HG02571 (cell line): ENCODE measurements around the gene GRIA4.
"Not testable (repeated sequence)": the region's sequence is repeated elsewhere in the genome, so short reads cannot be mapped to it uniquely, and the experiment has no call there.

ENCODE experiments used
- ATAC-seq: cut with Tn5 transposase; IDR thresholded peaks from one replicate; pipeline ENCODE4 v1.9.1; 2021; ENCODE audit warnings: mild to moderate bottlenecking, moderate library complexity; ENCODE audit not compliant: unreplicated experiment

GRIA4 gene

DNA sequence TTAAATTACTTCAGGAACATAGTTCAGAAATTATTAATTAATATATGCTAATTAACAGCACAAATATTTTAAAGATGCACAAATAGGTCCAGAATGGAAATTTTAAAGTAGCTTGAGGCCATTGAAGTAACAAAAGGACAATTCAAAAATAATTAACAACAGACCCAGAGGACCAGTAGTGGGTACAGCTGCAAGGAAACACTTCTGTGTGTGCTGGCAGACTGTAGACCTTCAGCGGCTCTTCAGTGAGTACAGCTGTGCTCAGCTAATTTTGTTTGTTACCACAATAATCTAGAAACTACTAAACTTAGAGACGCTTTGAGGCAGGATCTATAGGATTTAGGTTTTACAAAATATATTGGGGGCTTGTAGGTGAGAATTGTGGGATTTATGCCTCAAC lies 103.8 kb downstream of the GRIA4 start:
- no peak for ATAC-seq

DNA sequence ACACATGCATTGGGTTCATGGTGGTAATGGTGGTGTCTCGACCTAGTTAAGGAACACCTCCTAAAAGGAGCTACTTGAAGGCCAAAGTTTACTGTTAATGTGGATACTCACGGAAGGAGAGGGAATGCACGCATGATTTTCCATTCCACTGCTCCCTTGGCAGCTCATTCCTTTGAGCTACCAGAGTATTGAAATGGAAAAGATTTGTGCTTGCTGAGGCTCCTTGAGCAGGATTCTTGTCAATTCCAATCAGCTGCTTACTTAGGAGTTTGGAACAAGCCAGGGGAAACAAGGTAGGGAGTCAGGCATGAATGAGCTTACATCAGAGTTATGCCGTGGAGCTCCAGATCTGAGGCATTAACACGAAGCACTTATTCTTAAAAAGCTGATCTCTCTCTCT lies 108.8 kb downstream of the GRIA4 start:
- no peak for ATAC-seq

DNA sequence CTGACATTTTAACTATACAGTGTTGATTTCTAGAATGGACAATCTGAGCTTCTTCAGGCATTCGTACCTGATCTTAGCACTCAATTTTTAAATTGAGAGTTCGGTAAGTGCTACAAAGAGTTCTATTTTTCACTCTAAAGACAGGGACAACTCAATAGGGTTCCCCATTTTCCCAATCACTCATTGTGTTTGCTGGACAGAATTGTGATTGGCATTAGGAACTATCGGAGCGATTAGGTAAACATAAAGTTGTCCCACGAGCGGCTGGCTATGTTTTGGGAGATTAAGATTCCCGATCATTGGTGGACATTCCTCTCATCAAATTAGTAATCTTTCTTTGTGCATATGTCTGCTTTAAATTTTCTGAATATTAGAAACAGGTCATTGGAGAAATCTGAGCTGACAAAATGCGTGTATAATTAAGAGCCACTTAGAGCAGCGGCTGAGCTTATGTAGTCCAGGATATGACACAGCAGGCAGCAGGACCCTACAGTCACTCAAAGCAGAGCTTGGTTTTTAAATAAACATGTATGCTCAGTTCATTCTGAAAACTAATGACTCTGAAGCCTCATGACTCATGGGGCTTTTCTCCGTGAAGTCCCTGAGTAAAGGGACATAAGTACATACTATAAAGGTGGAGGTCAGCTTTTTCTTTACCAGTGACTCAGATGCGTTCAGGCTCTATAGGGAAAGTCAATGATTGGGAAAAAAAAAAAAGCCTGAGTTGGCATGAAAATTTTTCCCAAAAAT lies 109.4 kb downstream of the GRIA4 start:
- ATAC-seq = peak; percentile 83

DNA sequence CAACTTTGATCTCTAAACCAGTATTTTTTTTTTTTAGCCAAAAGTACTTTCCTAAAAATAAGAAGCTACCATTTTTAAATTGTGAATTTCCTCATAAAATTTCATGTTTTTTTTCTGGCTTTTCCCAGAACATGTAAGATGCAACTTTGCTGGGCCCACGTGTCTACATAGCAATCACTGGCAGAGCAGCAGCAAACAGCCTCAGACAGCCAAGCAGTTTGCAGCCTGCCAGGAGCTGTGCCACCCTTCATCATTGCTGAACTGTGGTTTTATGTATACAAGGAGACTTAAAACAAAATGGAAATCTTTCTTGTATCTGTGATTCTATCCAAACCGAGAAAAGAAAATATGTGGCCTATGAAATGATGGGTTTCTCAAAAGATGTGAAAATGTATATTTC lies 110.2 kb downstream of the GRIA4 start:
- ATAC-seq = no peak

DNA sequence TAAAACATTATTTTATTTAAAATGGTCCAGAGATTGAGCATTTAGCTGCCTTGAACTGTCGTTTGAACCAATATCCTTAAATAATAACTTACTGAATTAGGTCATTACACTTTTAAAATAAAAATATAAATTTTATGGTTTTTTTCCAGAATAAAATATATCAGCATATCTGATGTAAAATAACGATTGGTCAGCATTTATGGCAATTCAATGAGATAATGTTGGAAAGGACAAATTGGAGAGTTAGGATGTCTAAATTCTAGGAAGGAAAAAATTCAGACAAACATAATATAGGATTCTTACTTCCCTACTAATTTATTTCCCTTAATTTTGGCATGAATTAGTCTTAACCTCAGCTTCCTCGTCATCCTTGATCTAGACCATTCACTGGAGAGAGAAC lies 113.4 kb downstream of the GRIA4 start:
- no peak for ATAC-seq

DNA sequence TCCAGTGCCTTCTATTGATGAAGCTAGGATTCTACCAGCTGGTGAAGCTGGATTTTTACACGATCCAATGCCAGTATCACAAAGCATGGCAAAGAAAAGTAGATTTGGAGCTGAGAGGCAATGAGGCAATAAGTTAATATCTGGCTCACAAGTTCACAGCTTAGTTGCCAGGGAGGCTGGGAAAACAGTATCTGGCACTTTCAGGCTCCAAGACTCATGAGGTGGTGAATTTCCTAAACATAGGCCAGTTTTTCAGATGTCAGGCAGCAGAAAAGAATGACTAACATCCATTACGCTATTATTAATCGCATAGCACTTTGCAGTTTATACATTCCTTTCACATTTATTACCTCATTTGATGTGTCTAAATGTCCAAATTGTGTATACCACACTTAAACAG lies 122.7 kb downstream of the GRIA4 start:
- ATAC-seq = no peak

DNA sequence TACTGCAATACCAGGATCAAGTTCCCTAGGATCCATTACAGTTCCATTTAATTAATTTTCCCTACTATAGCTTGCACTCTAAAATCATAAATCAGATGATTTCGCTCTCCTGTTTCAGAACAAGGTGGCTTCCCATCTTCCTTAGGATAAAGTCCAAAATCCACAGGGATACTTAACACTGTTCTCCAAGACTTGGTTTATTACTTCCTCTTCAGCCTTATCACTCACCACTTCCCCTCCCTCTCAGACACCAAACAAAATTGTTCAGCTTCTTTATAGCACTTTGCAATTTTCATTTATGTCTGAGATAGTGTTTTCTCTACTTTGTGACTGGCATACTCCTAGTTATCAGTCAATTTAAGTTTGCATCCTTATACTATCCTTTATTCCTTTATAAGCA lies 124.6 kb downstream of the GRIA4 start:
- no peak for ATAC-seq

DNA sequence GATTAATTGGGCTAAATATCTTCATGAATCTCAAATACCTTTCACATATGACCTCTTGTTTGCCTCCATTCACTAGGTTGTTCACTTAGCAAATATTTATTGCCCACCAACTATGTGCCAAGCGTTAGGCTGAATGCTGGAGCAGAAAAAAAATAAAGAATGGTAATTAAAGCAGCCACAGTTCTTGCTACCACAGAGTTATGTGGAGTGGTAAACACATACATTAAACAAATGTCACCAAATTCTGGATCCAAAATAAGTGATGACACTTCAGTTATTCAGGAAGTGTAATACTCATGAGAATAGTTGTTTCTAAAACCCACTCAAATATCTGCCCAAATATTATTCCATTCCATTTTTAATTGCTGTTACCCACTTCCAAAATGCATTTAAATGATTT lies 128.4 kb downstream of the GRIA4 start:
- ATAC-seq = no peak

DNA sequence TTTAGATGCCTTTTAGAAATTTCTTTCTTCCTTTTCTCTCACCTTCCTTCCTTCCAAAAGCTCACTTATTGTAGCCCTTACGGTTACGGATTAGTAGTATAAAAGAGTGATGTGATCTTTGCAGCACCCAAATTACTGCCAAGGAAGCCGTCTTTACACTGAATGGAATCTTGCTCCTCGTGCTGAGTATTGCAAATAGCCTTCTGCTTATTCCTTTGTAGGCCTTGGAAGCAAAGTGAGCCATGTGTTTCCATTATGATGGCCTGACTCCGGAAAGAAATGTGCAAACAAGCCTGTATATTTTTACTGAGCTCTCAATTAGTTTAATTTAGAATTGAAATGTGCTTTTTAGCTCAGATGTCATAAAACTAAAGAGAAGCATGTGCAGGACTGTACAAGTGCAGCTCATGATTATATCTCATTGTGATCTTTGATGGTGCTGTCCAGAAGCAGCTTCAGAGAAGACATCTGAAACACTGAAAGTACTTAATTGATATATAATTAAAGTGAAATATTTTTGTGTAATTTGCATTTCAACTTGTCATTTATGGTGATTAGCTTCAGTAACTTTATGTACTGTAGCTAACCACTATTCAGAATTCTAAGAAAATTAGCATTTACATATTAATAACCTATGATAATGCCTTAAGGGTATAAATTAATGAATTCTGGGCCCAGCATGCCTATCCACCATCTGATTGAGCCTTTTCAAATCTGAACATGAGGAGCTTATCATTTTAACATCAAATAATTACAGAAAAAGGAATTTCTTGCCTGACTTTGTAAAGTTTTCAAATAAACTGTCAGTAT lies 129.3 kb downstream of the GRIA4 start:
- no peak for ATAC-seq

DNA sequence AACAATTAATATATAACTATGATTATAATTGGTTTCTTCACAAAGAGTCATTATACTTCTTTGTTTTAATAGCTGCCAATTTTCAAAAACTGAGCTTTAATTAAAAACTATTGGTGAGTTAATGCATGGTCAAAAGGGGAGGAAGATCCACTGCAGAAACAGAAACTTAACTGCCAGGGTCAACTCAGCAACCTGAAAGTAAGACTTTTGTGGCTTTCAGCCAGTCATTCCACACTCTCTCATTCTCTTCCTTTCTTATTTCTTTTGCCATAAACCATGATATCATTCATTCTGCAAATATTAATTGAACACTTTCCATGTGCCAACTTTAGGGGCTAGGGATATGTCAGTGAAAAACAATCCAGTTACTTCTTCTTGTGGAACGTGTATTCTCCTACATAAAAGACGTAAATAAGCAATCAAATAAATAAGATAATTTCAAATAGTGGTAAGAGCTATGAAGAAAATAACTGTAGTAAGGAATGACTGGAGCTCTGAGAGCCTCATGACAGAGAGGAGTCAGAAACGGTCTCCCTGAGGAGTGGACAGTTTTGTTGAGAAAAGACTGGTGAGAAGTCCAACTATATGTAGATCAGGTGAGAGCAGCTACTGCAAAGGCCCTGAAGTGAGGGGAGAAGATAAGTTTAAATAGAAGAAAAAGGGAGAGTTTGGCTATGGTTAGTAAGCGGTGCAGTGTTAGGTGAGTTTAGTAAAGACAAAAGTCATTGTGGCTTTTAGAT lies 130.5 kb downstream of the GRIA4 start:
- ATAC-seq = no peak

DNA sequence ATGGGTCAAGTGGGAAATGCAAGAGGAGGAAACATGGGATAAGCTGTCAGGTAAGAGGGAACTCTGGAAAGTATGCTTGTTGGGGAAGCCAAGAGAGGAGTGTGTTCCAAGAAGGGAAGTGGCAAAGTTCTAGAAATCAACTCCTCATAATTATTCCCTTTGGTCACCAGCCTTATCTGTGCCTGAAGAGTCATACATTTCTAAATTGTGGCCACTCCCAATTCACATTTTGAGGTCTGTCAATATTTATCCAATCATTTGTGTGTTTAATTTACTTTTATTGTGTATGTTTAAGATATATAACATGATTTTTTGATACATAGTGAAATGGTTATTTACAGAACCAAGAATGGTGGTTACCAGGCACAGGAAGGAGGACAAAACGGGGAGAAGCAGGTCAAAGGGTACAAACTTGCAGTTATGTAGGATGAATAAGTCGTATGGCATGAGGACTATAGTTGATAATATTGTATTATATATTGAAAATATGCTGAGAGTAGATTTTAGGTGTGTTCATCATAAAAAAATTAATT lies 131.7 kb downstream of the GRIA4 start:
- no peak for ATAC-seq

DNA sequence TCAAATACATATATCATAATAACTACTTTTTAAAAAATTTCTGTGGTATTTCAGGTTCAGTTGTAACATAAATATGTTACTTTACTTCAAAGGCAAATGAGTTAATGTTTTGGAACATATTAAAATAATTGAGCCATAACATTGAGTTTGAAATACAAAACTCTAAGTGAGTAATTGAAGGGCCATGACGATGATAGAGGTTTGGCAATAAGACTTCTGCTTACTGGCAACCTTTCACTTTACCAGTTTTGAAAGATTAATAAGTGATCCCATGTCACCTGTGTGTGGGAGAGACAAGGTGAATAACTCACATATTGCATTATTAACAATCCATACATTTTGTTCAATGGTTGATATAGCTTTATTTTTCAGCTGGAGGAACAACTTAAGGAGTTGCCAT lies 144.4 kb downstream of the GRIA4 start:
- no peak for ATAC-seq

DNA sequence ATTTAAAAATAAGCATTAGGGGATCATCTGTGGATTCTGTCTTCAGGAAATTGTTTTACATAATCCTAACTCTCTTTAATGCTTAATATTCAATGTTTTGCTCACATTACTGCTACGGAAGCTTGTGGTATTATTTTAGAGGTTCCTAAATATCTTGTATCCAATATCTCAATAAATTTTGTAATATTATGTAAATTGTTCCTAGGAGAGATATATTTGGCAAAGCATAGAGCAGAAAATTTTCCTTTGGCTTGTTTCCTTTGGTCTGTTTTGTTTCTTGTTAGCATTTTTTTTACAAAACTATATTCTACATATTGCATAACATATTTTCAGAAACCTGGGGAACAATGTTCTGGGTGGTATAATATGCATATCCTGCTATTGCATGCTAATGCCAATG lies 144.8 kb downstream of the GRIA4 start:
- ATAC-seq = no peak

DNA sequence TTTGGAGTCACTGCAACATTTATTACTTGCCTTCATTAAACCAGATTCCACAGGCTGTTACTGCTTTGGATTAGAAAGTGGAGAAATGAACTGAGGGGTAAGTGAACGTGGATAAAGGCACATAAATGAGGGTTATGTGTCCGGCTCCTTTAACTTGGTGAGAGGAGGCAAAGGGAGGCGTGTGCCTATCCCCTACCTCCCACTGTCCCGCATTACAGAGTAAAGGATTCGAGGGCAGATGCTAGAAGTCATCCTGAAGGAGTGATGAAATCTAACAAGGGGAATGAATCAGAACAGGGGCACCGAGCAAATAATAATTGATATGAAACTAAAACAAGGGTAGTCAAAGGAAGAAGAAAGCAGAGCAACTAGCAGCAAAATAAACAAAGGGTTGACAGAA lies 147.2 kb downstream of the GRIA4 start:
- no peak for ATAC-seq

DNA sequence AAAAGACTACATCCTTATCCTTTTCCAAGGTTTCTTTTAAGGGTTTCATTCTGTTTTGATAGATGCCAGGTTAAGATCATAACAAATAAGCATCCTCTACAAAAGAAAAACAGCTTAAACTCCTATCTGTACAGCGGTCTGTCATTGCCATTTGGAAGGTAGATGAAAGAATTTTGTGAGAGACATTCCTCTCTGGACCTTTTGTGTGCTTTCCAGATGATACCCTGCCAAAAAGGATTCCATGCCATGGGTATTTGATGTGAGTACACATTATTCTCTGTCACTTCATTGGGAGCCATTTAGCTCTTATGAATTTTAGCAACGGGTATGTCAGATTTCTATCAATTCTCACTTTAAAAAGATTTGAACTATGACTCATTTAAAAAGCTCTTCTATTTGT lies 153.7 kb downstream of the GRIA4 start:
- no peak for ATAC-seq

DNA sequence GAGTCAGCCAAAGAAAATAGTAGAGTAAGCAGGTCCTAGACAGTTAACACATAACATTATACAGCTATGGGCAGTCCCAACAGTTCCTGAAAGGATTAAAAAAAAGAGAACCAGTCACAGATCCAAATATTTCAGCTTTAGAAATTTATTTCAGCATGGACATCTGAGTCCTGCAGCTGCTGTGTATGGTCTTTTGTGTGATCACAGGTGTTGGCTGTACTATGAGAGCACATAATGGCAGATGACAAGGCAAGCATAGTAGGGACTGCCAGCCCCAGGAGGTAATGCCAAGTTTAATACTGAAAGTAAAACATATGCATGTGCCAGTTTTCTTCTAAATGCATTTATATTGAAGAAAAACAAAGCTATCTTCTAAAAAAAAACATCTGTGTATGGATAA lies 158.1 kb downstream of the GRIA4 start:
- no peak for ATAC-seq

DNA sequence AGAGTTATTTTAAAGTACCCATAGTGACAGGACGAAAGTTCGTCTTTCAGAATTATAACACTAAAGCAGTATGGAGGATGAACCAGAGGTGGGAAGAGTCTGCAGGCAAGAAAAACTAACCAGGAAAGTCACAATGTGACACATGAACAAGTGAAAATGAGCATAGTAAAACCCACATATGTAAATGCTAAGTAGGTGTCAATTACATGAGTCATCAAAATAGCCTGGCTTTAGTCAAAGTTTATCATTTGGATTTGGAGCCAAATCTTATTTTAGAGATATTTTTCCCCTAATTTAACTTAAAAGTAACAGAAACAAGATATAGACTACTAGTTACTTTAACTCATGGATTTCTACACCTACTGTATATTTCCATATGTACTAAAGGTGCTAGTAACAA lies 159.8 kb downstream of the GRIA4 start:
- ATAC-seq = no peak

DNA sequence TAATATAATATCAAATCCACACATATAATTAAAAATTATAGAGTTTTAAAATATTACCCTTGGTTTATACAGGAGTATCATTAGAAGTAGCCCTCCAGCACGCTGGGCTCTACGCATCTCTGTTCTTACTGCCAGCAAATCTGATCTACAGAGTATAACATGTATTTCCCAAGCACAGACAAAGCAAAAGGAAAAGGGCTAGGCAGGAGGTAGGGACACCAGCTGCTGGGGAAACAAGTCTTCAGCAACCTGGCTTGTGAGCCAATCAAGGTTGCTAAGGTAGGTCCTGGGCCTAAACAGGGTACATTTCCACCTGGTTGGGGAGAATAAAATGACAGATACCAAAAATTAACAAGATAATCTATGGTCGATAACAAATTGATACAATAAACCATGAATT lies 163.6 kb downstream of the GRIA4 start:
- ATAC-seq = not testable (repeated sequence)

DNA sequence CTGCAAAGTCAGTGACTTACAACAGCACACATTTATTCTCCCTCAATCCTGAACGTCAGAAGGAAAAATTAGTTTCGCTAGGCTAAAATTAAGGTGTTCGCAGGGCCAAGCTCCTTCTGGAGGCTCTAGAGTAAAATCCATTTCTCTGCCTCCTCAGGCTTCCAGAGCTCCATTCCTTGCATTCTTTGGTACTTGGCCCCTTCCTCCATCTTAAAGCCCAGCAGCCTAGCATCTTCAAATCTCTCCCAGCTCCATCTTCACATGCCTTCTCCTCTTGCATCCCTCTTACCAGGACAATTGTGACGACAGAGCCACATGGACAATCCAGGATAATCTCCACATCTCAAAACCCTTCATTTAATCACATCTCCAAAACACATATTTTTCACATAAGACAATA lies 165.0 kb downstream of the GRIA4 start:
- no peak for ATAC-seq

DNA sequence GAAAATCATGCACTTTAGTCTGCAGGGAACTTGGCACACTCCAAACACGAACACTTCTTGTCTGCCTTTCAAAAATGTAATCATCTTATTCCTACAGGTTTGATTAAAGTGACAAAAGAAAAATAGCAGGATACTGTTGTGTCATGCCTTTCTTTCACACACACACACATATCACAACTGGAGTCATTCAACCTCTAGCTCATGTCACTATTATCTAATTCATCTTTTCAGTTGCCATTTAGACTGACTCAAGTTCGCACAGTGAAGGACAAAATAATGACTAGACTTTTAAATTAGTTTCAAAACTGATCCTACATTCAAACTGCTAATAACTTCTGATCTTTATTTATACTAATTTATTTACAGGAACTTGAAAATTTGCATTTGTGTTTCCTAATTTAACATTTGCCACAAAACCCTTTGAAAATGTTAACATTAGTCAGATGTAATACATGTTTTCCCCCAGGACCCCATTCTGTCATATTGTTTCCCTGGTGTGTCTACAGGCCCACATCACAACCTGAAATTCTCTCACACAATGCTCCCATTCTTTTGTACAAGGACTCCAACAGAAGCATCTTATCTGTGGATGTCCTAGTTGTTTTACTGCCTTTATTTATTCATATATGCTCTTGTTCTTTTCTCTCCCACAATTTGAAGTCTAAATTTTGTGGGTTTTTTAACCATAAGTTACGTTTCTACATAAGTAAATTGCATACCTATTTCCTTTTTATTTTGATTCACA lies 171.1 kb downstream of the GRIA4 start:
- no peak for ATAC-seq

DNA sequence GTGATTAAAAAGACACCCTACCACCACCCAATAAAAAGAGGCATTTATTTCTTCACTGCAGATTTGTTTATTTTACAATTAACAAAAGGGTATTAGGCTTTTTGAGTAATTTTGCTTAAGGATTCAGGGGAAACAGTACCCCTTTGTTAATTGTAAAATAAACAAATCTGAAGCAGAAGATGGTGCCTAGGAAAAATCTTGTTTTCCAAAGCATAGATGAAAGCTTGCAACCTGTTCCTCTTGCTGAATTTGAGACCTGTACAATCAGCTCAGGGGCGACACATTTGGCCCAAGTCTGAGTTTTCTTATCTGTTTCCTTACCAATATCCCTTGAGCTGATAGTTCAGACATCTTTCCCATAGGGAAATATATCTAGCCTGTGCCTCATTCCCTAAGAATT lies 171.9 kb downstream of the GRIA4 start:
- ATAC-seq = no peak
